Measurements from ENCODE around the gene AGRN. TPM values are rescaled to one million over a fixed set of nuclear protein-coding genes. Genes with fewer than 3 reads are reported as not detected.
"Not testable (repeated sequence)": the region's sequence is repeated elsewhere in the genome, so short reads cannot be mapped to it uniquely, and the experiment has no call there.

Gene AGRN
- total RNA-seq, 4 donors from 2014 or later: 8.2 to 86.9 (median 26.2) TPM

GRCh38 chr1:1063945-1064831, 44.3 kb downstream of the AGRN start:
- Histone ChIP-seq H3K36me3 (no peaks in the 10 kb centered on the region), H3K4me3 (no peak overlapping the region), H3K9me3 (no peaks in the 10 kb centered on the region), H3K4me1 (peaks cover 0 to 8% of the 10 kb centered on the region in 2 donors), H3K27me3 (peaks cover 14 to 19% of the 10 kb centered on the region in 2 donors), H3K27ac (no peak overlapping the region)
- DNase-seq: peak; percentile 54 to 60
- intact Hi-C loops (cut with DNase I; ENCODE audit: low total_unique reads): loop anchor here (10.0 kb wide), 1 partner anchor 79 kb away; the partner anchor contains the start of gene PERM1
- peak in 1 of 2 donors; percentile 22 for TF ChIP-seq POLR2A (IDR thresholded peaks at IDR 0.05)
- TF ChIP-seq CTCF (IDR thresholded peaks at IDR 0.05): peak; percentile 86 to 90 (median 86)

- TF ChIP-seq CTCF (IDR thresholded peaks at IDR 0.05) (no peak), POLR2A (IDR thresholded peaks at IDR 0.05) (no peak)
- H3K4me1 ChIP-seq: peaks cover 0 to 12% of the 10 kb centered on the region in 2 donors
- H3K36me3 ChIP-seq: no peaks in the 10 kb centered on the region
- no peaks in the 10 kb centered on the region for H3K9me3 ChIP-seq
- no peak overlapping the region for H3K4me3 ChIP-seq
- H3K27ac ChIP-seq: no peak overlapping the region
- no peak for DNase-seq
- peaks cover 8 to 20% of the 10 kb centered on the region in 2 donors for H3K27me3 ChIP-seq
- intact Hi-C loops (cut with DNase I; ENCODE audit: low total_unique reads): loop anchor here (5.0 to 10.0 kb wide), 2 partner anchors 33 to 81 kb away; partner anchors contain the start of gene PERM1
Observed at GRCh38 chr1:1065265-1065939, 45.5 kb downstream of the AGRN start.

- DNase-seq, H3K27ac ChIP-seq, H3K4me3 ChIP-seq, H3K9me3 ChIP-seq, H3K36me3 ChIP-seq: not testable (repeated sequence)
- intact Hi-C loops (cut with DNase I; ENCODE audit: low total_unique reads): loop anchor here (5.0 to 10.0 kb wide), 2 partner anchors 34 to 81 kb away; partner anchors contain the start of gene PERM1
- Histone ChIP-seq H3K27me3 (peaks cover 4 to 20% of the 10 kb centered on the region in 2 donors), H3K4me1 (peaks cover 0 to 12% of the 10 kb centered on the region in 2 donors)
Observed at GRCh38 chr1:1065940-1066304, 46.0 kb downstream of the AGRN start.

GRCh38 chr1:1066403-1067283, 46.7 kb downstream of the AGRN start:
- intact Hi-C loops (cut with DNase I; ENCODE audit: low total_unique reads): loop anchor here (5.0 to 10.0 kb wide), 2 partner anchors 34 to 82 kb away; partner anchors contain the start of gene PERM1
- Histone ChIP-seq H3K36me3 (no peaks in the 10 kb centered on the region), H3K27me3 (peaks cover 4 to 20% of the 10 kb centered on the region in 2 donors), H3K27ac (no peak overlapping the region), H3K4me3 (no peak overlapping the region), H3K4me1 (peaks cover 0 to 12% of the 10 kb centered on the region in 2 donors), H3K9me3 (no peaks in the 10 kb centered on the region)
- DNase-seq: no peak
- no peak for TF ChIP-seq POLR2A (IDR thresholded peaks at IDR 0.05)
- no peak for TF ChIP-seq CTCF (IDR thresholded peaks at IDR 0.05)

- no peak for TF ChIP-seq CTCF (IDR thresholded peaks at IDR 0.05)
- no peak for TF ChIP-seq POLR2A (IDR thresholded peaks at IDR 0.05)
- intact Hi-C loops (cut with DNase I; ENCODE audit: low total_unique reads): loop anchor here (5.0 to 10.0 kb wide), 2 partner anchors 35 to 83 kb away; partner anchors contain the start of gene PERM1
- Histone ChIP-seq H3K4me1 (peaks cover 0 to 12% of the 10 kb centered on the region in 2 donors), H3K4me3 (no peak overlapping the region), H3K9me3 (no peaks in the 10 kb centered on the region), H3K27ac (no peak overlapping the region), H3K27me3 (peaks cover 4 to 17% of the 10 kb centered on the region in 2 donors), H3K36me3 (no peaks in the 10 kb centered on the region)
- DNase-seq: no peak
Observed at GRCh38 chr1:1067284-1067859, 47.5 kb downstream of the AGRN start.
